T-helper 1 cell (primary cell): ENCODE data around the gene EFNA2.
A peak's percentile ranks its signal among the peaks of the same experiment; 100 is the strongest.

ENCODE experiments used
- DNase-seq, 5 donors: peaks; one replicate each; pipeline ENCODE4 v3.0.0-alpha.2; 2012 to 2020

EFNA2 gene

DNA sequence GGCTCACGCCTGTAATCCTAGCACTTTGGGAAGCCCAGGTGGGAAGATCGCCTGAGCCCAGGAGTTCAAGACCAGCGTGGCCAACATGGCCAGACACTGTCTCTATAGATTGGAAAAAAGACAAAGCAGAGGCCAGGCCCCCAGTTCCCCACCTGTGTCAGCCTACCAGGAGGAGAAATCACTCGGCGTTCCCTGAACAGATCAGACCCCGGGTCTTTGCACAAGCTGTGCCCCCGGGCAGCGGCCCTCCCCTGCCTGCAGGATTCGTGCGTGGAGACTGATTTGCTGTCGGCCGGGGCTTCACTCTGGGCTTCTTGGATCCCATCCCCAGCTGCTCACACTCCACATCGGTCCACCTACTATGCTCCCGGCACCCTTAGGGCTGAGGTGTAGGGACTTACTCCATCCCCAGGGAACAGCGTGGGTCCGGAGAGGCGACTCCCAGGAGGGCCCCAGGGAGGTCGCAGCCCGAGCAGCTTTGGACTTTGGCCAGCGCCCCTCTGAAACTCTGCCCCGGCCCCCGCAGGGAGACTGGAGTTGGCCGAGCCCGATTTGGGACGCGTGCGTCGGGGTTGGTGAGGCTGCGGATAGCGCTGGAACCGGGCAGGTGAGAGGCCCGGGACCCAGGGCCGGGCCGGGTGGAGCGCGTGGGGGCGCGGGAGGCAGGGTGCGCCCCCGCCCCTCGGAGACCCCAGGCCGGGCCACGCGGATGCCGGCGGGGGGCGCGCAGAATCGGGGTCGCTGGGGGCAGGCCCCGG, 515 bp upstream of the EFNA2 start:
- DNase-seq = no peak

DNA sequence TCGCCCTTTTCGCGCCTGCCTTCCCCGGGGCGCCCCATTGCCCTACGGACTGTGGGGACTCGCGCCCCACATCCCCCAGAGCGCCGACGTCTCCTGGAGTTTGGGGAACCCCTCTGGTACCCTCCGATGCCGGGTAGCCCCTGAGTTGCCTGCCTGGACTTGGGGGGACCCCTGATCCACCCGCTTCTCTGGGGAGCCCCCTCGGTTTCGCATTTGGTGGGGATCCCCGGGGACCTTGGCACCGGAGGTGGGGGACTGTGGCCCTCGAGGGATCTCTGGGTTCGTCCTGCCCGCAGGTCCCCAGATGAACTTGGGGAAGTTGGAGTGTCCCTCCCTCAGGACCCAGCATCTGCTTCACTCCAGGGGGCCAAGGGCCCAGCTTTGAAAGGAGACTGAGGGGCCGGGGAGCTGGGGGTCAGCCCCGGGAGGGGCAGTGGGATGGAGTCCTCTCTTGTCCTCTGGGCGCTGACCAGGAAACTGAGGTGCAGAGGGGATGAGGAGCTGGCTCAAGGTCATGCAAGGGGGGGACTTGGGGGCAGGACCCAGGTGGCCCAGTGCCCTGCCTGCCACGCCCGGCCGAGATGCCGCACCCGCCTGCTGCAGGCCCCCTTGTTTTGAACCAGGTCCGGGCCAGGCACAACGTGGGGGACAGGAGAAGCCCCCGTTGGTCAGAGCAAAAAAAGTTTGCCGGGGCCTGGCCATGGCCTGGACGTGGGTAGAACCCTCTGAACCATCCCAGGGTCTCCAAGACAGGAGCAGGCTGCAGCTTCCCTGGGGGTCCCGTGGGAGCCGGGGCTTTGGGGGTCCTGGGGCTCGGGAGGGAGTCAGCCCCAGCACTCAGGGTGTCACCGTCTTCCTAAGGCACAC, 1.0 kb downstream of the EFNA2 start:
- no peak for DNase-seq

DNA sequence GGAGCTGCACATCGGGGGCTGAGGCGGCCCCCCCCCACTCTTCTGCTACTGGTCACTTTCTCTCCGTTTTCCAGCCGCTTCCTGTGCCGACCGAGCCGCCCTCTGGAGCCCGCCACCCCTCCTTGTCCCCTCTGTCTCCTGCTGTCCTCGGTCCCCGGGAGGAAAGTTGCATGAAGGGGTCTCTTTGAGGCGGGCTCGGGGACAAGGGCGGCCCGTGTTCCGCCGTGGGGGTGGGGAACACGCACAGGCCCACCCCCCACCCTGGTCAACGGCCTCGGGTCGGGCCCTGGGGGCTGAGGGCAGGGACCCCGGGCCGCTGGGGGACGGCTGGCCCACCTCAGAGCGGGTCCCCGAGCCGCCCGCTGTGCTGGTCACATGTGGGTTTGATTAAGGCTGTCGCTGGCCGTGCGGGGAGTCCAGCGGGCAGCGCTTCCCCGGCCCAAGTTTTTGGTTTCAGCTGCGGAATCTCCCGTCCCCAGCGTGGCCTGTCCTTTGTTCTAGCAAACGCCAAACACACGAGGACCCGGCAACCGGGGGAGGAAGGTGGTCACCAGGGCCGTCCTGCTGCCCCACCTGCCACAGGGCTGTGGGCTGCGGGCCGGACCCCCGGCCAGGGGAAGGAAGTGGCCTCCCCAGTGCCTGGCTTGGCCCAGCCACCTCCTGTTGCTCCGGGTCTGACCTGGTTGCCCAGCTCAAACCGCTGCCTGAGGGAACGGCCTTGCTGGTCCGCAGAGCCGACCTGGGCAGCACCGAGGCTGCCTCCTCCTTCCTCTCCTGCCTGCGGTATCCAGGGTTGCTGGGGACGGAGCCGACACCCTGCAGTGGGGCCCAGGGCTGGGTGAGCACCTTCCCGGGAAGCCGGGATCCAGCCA, 1.9 kb downstream of the EFNA2 start:
- DNase-seq = no peak

DNA sequence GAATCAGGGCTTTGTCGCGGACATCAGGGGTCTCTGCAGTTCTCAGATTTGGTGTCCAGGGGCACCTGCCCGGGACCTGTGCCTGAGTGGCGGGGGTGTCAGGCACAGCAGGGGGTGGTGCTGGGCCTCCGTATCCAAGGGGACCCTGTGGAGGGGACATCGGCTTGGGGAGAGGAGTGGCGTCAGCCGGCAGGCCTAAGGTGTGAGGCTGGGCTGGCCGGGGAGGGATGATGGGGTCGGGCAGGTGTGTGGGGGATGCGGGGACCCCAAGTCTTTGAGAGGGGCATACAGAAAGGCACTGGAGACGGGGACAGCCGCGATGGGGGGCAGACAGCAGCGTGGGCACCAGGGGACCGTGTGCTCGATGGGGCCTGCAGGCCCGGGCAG, 2.5 kb downstream of the EFNA2 start:
- DNase-seq = no peak

DNA sequence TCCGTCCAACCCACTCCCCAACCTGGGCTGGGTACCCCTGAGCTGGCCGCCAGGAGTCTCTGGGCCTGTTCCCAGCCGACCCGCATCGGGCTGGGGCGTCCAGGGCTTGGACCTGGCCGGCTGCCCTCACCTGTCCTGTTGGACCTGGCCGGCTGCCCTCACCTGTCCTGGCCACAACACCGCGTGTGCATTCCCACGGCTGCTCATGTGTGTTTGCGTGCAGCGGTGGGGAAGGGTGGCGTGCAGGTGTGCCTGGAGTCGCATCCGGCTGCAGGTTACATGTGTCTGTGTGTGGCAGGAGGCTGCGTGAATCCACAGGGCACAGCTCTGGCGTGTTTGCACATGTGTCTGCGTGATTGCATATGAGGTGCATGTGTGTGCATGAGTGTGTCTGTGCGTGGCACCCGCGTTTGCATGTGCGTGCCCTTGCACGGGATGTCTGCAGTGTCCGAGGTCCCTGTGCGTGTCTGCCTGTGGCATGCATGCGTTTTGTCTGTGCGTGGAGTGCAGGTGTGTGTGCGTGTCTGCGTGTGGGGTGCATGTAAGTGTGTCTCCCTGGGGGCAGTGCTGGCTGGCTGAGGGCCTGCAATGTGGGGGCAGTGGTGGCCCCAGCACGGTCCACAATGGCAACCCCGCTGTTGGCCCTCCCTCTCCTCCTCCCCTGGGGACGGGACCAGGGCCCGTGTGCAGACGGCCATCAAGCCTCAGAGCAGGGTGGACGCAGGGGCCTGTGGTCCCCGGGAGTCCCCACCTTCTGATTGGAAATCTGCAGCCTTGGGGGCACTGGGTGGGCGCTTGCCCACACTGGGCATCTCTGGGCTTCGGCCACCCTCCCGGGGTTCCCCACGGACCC, 3.4 kb downstream of the EFNA2 start:
- DNase-seq = no peak

DNA sequence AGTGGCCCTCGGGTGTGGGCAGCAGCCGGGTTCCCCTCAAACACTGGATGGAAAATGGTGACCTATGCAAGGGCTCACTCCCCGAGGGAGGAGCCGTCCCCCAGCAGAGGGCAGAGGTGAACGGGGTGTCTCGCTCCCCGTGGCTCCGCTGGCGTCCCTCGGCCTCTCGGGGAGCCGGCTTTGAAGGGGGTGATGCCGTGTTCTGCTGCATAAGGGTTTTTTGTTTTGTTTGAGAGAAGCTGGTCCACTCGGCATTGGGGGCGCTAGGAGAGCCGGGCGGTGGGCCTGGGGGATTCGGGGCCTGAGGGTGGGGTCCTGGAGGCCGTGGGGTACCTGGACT, 4.0 kb downstream of the EFNA2 start:
- DNase-seq = no peak

DNA sequence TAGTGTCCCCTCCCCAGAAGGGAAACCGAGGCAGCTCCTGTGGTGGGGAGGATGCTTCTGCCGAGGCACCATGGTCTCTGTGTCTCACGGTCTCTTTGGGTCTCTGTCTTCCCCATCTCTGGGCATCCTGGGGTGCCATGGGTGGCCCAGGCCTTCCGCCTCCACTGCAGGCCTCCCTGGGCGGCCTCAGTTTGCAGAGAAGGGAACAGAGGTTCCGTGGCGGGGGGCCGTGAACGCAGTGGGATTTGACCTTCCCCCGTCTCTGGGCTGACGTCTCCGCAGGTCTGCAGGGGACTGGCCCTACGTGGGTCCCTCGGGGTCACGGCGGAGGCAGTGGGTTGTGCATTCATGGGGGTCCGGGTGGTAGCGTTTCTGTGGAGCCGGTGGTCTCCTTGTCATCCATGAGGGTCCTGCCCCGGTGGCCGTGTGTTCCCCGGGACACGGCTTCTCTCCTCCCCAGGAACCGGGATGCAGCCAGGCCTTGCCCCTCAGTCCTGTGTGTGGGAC, 4.6 kb downstream of the EFNA2 start:
- DNase-seq = no peak

DNA sequence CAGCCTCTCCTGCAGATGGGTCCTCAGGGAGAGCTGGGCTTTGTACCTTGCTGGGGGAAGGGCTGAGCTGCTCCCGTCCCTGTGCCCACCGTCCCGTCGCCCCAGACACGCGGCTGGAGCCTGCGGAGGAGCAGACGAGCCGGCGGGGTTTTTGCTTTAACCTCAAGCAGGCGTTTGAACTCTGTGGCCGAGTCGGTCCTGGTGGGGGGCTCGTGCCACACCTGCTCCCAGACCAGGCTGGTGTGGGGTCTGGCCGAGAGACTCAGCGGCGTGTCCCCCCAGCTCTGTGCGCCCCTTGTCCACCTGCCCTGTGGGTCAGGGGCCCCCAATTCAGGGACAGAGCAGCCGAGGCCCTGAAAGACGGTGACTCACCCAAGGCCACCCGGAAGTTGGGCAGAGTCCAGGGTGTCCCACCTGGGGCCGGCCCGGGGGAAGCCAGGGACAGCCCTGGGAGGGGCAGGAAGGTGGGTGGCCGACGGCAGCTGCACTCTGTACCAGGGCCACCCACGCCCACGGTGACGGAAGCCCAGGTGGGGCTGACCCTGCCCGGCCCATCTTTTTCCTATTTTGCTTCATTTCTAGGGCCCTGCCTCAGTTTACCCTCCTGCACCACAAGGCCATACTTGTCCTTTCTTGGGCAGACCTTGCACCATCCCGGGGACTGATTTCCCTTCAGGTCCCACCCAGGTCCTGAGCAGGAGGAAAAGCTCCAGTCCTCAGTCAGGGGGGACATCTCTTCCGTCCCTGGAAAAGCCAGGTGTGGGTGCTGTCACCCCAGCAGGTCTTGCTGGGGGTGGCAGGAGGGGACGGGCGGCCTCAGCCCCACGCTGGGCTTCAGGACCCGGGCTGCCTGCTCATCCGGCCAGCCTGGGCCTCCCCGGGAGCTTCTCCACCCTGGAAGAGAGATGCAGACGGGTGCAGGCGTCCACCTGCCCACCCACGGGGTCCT, 5.3 kb downstream of the EFNA2 start:
- no peak for DNase-seq

DNA sequence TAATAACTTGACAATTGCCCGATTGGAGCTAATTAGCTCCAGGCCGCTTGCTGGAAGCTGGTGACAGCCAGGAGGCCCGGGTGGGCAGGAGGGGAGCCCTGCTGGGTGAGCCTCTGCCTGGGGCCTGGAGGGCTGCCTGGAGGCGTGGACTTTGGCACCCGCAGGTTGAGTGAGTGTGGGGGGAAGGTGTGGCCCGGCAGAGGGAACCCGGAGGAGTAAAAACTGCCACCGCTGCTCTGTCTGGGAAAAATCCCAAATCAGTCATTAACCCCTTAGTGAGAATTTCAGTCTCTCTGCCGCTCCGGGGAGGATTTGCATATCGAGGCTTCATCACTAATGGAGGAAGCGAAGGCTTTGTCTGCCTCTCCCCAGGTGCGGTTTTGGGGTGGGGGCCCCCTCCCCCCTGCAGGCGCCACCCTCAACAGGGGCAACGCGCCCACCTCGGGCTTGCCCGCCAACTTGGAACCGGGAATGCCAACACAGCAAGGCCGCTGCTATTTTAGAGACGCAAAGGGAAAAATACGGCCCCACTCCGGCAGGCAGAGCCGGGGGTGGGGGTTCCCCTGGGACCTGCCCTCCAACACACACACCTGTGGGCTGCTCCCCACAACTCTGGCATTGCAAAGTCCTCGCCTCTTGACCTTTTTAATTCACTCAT, 6.2 kb downstream of the EFNA2 start:
- DNase-seq = no peak

DNA sequence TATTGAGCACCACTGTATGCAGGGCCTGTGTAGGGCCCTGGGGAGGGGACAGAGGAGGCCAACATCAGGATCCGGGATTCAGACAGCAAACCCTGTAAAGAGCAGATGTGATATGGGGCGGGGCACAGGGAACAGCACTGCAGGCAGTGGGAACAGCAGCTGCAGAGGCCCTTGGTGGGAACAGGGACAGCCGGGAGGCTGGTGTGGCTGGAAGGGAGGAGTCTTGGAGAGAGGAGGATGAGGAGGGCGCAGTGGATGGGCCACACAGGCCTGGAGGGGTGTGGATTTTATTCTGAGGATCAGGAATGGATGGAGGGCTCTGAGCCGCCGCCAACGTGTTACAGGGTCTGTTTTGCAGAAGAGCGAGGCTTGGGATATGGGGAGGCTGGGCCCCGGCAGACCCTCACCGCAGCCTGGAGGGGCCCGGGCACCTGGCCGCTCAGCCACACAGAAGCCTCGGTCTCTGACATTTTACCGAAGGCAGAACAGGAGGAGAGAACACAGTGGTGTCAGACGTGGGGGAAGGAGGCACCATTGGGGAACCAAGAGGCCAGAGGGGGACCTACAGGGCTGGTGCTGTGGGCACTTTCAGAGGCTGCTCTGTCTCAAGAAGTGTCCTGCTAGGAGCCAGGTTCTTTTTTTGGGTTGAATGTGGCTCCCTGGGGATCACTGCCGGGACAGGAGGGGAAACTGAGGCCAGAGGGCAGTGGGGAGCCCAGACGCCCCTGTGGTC, 6.9 kb downstream of the EFNA2 start:
- DNase-seq = no peak

DNA sequence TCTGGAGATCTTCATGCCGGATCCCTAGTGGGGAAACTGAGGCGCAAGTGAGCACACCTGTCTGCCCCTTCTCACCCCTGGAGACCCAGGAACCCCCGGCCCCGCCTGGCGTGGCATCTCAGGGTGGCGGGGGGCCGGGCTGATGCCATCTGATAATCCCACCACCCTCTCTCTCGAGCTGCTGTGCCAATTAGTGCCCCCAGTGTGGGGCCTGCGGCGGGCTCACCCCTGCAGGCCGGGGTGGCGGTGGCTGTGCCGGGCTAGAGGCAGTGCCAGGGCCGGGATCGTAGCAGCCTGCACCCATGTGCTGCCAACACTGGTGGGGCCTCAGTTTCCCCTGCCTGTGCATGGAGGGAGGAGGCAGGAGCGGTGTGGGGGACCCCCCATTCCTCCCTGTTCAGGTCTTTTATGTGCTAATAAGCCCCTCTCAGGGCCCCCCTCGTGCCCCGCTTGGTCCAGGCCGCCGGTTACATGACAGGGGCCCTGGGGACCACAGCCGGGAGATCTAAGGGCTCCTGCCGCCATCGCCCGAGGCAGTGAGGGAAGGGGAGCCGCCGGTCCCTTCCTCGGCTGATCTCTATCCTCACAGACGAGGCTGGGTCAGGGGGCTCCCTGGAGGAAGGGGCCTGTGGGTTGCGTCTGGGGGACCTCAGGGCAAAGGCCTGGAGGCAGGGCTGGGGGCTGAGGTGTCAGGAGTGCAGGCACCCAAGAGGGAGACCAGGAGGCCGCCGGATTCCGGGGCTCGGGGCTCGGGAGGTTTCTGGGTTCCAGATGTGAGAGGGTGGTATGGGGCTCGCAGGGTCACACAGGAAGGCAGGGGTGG, 8.3 kb downstream of the EFNA2 start:
- DNase-seq = no peak

DNA sequence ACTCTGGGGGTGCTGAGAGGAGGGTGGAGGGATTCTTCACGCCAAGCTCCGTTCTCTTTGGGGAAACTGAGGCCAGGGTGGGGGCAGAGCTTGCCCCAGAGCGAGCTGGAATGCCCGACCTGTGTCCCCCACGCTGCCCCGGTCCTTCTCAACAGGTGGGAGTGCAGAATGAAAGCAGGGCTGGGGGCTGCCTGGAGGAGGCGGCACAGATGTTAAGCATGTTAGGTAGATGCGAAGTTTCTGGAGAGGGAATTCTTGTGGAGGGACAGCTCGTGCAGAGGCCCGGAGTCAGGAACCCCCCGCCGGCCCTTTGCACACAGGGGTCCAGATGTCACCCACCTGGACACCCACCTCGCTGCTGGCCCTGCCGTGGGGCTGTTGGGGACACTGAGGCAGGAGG, 9.0 kb downstream of the EFNA2 start:
- DNase-seq = no peak

DNA sequence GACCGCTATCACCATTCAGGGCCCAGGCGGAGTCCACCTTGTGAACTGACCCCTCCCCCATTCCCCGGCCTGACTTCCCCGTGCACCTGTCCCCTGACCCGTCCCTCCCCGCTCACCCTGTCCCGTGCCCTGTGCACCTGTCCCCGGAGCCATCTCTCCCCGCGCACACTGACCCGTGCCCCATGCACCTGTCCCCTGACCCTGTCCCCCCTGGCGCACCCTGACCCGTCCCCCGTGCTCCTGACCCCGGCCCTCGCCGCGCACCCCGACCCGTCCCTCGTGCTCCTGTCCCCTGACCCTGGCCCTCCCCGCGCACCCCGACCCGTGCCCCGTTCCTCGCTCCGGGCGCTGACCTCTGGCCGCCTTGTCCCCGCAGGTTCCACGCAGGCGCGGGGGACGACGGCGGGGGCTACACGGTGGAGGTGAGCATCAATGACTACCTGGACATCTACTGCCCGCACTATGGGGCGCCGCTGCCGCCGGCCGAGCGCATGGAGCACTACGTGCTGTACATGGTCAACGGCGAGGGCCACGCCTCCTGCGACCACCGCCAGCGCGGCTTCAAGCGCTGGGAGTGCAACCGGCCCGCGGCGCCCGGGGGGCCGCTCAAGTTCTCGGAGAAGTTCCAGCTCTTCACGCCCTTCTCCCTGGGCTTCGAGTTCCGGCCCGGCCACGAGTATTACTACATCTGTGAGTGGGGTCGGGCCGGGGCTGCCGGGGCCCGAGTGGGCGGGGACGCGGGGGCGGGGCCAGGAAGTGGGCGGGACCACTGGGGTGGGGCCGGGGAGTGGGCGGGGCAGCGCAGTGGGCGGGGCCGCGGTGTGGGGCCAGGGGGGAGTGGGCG, 9.7 kb downstream of the EFNA2 start:
- DNase-seq = peak in 2 of 5 donors; percentile 40 to 42

DNA sequence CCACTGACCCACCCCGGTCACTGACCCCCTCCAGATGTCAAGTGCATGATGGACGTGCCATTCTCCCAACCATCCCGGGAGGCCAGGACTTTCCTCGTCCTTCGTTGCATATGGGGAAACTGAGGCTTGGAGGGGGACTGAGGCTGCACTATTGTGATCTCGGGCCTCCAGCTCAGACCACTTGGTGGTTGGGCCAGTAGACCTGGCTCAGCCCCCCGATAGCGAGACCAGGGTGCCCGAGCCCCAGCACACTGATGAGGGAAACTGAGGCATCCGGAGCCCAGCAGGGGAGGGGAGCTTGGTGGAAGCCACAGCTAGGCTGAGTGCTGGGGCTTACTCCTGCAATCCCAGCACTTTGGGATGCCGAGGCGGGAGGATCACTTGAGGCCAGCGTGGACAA, 10.4 kb downstream of the EFNA2 start:
- no peak for DNase-seq

DNA sequence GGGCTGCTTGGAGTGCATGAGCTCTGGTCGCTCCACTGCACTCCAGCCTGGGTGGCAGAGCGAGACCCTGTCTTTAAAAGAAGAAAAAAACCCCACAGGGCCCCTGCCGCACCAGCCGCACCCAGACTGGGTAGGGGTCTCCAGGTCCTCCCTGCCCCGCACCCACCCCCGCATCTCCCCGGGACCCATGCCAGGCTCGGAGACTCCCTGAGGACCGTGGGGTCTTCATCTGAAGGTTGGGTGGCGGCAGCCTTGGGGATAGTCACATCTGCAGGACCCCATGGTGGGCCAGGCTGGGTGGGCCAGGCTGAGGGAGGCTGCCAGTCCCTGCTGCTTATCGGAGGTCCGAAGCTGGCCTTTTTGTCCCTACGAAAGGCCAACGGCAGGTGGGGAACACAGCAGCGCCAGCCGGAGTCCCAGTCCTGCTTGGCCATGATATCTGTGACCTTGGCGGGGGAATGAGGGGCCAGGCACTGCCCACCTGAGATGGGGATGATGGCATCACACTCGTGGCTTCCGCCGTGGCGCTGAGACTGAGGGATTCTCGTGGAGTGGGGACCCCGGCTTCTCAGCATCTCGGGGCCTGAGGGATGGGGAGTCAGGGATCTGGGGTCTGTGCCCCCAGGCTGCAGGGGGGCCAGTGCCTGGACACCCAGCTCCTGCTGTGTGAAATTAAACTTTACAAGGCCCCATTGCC, 11.1 kb downstream of the EFNA2 start:
- no peak for DNase-seq

DNA sequence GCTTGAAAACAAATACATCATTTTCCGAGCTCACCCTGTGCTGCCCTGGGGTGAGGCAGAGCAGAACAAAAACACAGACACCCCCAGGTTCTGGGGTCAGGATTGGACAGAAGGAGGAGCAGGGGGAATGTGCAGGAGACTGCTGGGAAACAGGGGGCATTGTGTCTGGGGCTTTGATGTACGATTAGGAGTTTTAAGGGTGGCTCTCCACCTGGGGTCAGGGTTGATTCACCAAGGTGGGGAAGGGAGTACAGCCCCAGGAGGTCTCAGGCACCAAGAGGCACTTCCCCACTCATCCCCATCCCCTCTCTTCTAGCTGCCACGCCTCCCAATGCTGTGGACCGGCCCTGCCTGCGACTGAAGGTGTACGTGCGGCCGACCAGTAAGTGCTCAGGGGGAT, 12.6 kb downstream of the EFNA2 start:
- DNase-seq = no peak

DNA sequence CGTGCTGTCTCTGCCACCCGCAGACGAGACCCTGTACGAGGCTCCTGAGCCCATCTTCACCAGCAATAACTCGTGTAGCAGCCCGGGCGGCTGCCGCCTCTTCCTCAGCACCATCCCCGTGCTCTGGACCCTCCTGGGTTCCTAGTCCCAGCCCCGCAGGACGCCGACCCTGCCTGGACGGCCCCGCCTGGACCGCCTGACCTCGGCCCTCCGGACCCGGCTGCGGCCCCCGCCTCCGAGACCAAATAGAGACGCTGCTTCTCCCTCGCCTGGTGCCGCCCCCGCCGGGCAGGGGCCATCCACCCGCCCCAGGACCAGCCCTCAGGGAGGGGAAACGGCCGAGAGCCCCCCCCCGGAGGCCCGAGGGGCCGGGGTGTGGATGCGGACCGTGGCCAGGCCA, 14.1 kb downstream of the EFNA2 start:
- no peak for DNase-seq
